GM21576 (cell line): ENCODE measurements around the gene PHF2.
"Not testable (repeated sequence)": the region's sequence is repeated elsewhere in the genome, so short reads cannot be mapped to it uniquely, and the experiment has no call there.

Source experiments
- ATAC-seq: cut with Tn5 transposase; IDR thresholded peaks from one replicate; pipeline ENCODE4 v1.9.1; 2021; ENCODE audit warnings: mild to moderate bottlenecking, moderate library complexity; ENCODE audit not compliant: unreplicated experiment

Gene PHF2

GRCh38 chr9:93662952-93663572 lies 86.7 kb downstream of the PHF2 start:
- no peak for ATAC-seq

- ATAC-seq, result no peak
Measured at GRCh38 chr9:93663877-93664548, 87.6 kb downstream of the PHF2 start.

- ATAC-seq, result no peak
Measured at GRCh38 chr9:93664549-93665120, 88.3 kb downstream of the PHF2 start.

- ATAC-seq, result no peak
Measured at GRCh38 chr9:93665128-93665636, 88.8 kb downstream of the PHF2 start.

GRCh38 chr9:93665637-93666438 lies 89.5 kb downstream of the PHF2 start:
- no peak for ATAC-seq

- ATAC-seq, result not testable (repeated sequence)
Measured at GRCh38 chr9:93666439-93666784, 90.0 kb downstream of the PHF2 start.

- ATAC-seq, result no peak
Measured at GRCh38 chr9:93667006-93667405, 90.6 kb downstream of the PHF2 start.

GRCh38 chr9:93667627-93668026 lies 91.2 kb downstream of the PHF2 start:
- no peak for ATAC-seq

- ATAC-seq, result no peak
Measured at GRCh38 chr9:93668261-93668871, 92.0 kb downstream of the PHF2 start.

- no peak for ATAC-seq
Measured at GRCh38 chr9:93669116-93669957, 93.0 kb downstream of the PHF2 start.

GRCh38 chr9:93669958-93670207 lies 93.5 kb downstream of the PHF2 start:
- ATAC-seq, result no peak

GRCh38 chr9:93670208-93671019 lies 94.0 kb downstream of the PHF2 start:
- ATAC-seq, result no peak

- ATAC-seq, result no peak
Measured at GRCh38 chr9:93671020-93671338, 94.6 kb downstream of the PHF2 start.

GRCh38 chr9:93672330-93673020 lies 96.1 kb downstream of the PHF2 start:
- not testable (repeated sequence) for ATAC-seq

- ATAC-seq, result no peak
Measured at GRCh38 chr9:93673021-93673838, 96.8 kb downstream of the PHF2 start.

- ATAC-seq, result no peak
Measured at GRCh38 chr9:93673839-93674334, 97.5 kb downstream of the PHF2 start.

GRCh38 chr9:93674580-93675335 lies 98.4 kb downstream of the PHF2 start:
- ATAC-seq, result no peak
